GM12801 (cell line): ENCODE results near the gene MITF.

Source experiments
- CTCF ChIP-seq: IDR thresholded peaks from one replicate; pipeline ENCODE4 v1.5.1; 2011; ENCODE audit warnings: control low read depth; ENCODE audit not compliant: insufficient read length; ENCODE audit errors: extremely low read depth

MITF gene

GRCh38 chr3:69938931-69939330 lies 199.7 kb downstream of the MITF start:
- TF ChIP-seq CTCF: no peak

DNA sequence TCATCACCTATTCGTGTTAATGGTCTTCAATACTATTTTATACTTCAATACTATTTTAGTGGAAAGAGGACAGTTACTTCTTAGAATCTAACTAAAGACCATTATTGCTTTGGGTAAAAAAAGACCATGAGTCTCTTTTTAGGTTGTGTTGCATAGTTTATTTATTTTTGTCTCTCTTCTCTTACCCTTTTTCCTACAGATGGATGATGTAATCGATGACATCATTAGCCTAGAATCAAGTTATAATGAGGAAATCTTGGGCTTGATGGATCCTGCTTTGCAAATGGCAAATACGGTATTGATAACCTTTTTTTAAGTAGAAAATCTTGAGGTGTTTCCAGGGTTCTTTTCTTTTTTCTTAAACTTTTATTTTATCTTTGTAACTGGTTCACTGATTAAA lies 201.8 kb downstream of the MITF start:
- no peak for TF ChIP-seq CTCF

DNA sequence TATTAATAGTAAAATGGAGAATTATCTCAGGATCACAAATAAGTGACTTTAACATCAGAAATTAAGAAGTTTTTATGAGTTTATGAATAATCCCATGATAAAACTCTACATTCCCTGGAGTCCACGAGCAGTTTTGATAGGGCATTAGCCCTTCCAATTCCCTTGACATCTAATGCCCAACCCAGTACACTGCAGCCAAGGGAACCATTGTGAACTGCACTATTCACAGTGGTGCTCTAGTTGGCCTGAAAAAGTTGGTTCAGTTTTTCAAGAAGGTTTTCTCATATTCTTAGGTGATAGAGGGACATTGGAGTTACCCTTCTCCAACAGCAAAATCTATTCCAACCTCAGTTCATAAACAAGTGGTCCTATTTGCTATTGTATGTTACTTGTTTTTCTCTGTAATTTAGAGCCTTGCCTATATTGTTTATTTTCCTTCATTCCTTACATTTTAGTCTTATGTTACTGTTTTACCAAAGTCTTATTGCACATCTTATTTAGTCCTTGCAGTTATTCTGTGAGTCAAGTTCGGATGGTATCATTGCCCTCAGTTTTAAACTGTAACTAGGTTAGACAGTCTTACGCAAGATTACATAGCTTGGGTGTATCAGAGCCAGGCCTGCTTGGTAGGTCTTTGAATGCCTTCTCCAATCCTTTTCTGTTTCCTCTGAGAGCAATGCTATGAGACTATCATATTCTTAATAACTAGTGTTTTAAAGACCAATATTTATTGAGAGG lies 202.3 kb downstream of the MITF start:
- TF ChIP-seq CTCF: no peak

- no peak for TF ChIP-seq CTCF
Measured at GRCh38 chr3:69944931-69945493, 205.7 kb downstream of the MITF start.

- no peak for TF ChIP-seq CTCF
Measured at GRCh38 chr3:69948246-69948862, 209.1 kb downstream of the MITF start.

GRCh38 chr3:69951616-69952015 lies 212.4 kb downstream of the MITF start:
- no peak for TF ChIP-seq CTCF

- no peak for TF ChIP-seq CTCF
Measured at GRCh38 chr3:69959581-69959980, 220.3 kb downstream of the MITF start.
